GM19193 (cell line): ENCODE measurements around the gene TOR3A.

Experiments
- POLR2A ChIP-seq: IDR thresholded peaks from 4 replicates; pipeline ENCODE4 v1.6.1; 2011; ENCODE audit not compliant: insufficient read depth, insufficient read length; ENCODE audit errors: extremely low read depth

TOR3A gene

GRCh38 chr1:179126338-179127060 lies 44.6 kb downstream of the TOR3A start:
- no peak for TF ChIP-seq POLR2A

GRCh38 chr1:179127163-179127895 lies 45.5 kb downstream of the TOR3A start:
- no peak for TF ChIP-seq POLR2A

GRCh38 chr1:179128520-179128919 lies 46.6 kb downstream of the TOR3A start:
- TF ChIP-seq POLR2A = no peak

GRCh38 chr1:179129702-179130473 lies 48.0 kb downstream of the TOR3A start:
- no peak for TF ChIP-seq POLR2A

- TF ChIP-seq POLR2A = no peak
Measured at GRCh38 chr1:179137617-179138255, 55.9 kb downstream of the TOR3A start.

GRCh38 chr1:179141592-179142251 lies 59.9 kb downstream of the TOR3A start:
- no peak for TF ChIP-seq POLR2A

GRCh38 chr1:179142889-179143299 lies 61.0 kb downstream of the TOR3A start:
- TF ChIP-seq POLR2A = no peak

- no peak for TF ChIP-seq POLR2A
Measured at GRCh38 chr1:179143322-179143721, 61.5 kb downstream of the TOR3A start.

- TF ChIP-seq POLR2A = no peak
Measured at GRCh38 chr1:179144626-179145025, 62.8 kb downstream of the TOR3A start.

- TF ChIP-seq POLR2A = no peak
Measured at GRCh38 chr1:179145521-179145920, 63.7 kb downstream of the TOR3A start.
